HG02970 (cell line): Measurements from ENCODE around the gene LRRC34.

ENCODE experiments used
- ATAC-seq: cut with Tn5 transposase; IDR thresholded peaks from one replicate; pipeline ENCODE4 v1.9.1; 2021; ENCODE audit warnings: mild to moderate bottlenecking, moderate library complexity, moderate number of reproducible peaks; ENCODE audit not compliant: unreplicated experiment, low FRiP score

LRRC34 gene

GRCh38 chr3:169812332-169813235 lies at the start of gene LRRC34, which contains the start of gene LRRIQ4:
Gene LRRC34, minus strand, starts transcription at chr3:169812904. Its CDS starts 356 bp downstream, at chr3:169812548.
Gene LRRIQ4, plus strand, starts transcription at chr3:169812870. Its CDS starts 9,052 bp downstream, at chr3:169821922.
- no peak for ATAC-seq

DNA sequence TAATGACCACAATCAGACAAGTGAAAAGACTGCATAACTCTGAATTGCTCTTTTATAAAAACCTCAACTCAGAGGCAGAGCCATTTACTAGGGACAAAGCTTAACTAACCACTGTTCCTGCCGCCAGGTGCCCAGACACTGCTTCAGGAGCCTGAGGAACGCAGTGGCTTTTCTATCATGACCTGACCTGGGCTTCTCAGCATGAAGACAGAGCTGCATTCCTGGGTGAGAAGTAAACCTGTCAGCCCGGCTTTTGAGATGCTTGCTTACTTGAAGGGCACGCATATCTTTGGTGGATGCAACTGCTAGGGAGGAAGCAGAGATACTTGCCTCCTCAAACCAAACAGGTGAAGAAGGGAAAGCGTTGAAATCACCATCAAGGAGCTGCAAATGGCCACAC lies 49.2 kb upstream of the LRRC34 start:
- ATAC-seq = no peak

- no peak for ATAC-seq
Observed at GRCh38 chr3:169857811-169858210, 45.1 kb upstream of the LRRC34 start.

DNA sequence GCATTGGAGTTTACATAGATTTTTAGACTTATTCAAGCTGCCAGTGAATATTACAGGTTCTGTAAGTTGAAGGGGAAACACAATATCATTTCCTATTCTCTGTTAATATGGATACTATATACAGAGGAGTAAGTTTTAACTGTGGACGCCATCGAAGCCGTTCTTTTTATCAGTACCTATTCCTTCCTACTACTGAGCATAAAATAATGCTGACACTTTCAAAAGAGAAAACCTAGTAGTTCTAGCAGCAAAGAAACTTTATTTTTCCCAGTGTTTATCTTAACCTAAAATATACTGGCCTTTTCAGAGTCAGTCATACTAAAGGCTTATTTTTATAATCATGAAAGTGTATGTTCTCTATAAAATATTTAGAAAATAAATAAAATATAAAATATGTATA lies 42.8 kb upstream of the LRRC34 start:
- ATAC-seq = no peak

GRCh38 chr3:169850618-169851017 lies 37.9 kb upstream of the LRRC34 start:
- ATAC-seq = no peak

DNA sequence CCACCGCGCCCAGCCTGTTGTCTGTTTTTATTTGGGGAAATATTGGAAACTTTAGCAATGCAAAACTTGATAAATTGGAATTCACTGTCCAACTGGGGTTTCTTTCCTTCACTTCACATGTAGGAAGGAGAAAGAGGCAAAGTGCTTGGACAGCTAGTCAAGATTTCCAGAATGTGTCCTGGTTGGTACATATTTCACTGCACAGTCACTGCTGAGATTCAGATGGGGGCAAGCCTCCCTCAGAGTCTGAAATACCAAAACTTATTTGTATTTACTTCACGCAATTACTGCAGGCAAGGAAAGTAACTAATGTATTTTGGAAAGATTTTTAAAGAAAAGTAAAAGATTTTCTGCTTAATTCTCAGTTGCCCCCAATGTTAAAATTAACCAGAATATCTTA lies 36.0 kb upstream of the LRRC34 start:
- no peak for ATAC-seq

DNA sequence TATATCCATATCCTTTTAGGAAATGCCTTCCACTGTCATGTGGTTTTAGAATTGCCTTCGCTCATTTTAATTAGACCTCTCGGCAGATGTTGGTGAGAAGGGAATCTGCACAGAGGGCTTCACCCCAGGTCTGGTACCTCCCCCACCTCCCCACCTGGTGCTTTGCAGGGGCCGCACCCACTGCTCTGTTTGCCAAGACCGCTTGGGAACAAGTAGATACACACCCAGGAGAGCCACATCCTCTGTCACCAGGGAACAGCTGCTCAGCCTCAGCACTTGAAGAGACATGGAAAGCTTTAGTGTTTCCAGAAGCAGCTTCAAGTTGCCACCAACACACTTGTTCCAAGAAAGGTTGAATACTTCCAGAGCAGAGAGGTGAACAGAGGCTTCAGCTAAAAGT lies 35.2 kb upstream of the LRRC34 start:
- ATAC-seq = no peak

DNA sequence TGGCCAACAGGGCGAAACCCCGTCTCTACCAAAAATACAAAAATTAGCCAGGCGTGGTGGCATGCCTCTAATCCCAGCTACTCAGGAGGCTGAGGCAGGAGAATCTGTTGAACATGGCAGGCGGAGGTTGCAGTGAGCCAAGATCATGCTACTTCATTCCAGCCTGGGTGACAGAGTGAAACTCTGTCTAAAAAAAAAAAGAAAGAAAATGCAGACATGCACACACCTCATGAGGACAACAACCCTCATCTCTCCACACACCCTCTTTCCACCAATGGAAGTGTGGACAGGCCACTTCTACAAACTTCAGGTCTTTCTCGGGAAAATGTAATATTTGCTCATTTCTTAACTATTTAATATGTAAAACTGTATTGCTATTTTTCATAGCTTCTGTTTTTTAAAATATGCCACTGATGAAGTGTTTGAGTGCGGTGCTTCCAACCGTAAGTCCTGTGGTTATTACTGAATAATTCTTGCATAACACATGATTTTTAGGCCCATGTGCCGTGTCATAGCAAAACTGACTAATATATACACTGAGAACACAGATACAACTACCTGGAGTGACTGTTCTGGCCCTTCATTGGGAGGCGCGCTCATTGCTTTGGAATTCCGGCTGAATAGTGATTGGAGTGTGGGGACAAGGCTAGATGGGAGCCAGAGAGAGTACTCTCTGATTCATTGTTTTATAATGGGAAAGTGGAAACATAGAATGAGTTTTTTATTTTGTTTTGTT lies 33.9 kb upstream of the LRRC34 start:
- ATAC-seq = no peak

GRCh38 chr3:169842960-169843359 lies 30.3 kb upstream of the LRRC34 start:
- no peak for ATAC-seq

DNA sequence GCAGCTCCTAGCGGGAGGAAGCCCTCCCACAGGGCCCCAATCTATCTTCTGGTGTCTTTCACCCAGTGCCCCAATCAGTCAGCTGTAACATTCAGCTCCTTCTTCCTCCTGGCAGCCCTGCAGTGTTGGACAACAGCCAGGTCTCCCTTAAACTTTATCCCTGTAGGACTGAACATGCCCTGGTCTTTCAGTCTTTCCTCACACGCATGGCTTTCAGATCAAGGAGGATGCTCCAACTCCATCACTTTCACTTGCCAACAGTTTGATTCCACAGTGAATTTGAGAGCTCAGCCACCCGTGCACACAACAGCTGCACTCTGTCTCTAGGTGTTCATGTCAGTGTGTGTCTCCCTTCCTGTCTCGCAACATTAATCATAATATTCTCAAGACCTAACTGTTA lies 28.5 kb upstream of the LRRC34 start:
- ATAC-seq = no peak

DNA sequence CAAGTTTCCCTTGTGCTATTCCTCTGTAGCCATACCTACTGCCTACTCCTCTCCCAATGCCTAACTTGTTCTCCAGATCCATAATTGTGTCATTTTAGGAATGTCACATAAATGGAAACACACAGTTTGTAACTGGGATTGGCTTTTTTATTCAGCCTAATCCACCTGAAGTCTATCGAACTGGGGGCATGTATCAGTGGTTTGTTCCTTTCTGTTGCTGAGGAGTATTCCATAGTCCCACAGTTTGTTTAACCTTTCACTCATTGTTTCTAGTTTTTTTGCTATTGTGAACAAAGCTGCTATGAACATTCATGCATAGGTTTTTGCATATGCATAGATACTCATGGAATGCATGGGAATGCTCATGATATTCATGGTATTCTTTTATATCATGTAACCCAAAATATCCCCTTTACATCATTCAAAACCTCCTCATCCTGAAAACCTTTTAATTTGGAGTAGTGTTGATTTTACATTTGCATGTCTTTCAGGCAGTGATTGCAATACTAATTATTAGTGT lies 25.9 kb upstream of the LRRC34 start:
- no peak for ATAC-seq

- ATAC-seq = no peak
Observed at GRCh38 chr3:169836942-169837275, 24.2 kb upstream of the LRRC34 start.

DNA sequence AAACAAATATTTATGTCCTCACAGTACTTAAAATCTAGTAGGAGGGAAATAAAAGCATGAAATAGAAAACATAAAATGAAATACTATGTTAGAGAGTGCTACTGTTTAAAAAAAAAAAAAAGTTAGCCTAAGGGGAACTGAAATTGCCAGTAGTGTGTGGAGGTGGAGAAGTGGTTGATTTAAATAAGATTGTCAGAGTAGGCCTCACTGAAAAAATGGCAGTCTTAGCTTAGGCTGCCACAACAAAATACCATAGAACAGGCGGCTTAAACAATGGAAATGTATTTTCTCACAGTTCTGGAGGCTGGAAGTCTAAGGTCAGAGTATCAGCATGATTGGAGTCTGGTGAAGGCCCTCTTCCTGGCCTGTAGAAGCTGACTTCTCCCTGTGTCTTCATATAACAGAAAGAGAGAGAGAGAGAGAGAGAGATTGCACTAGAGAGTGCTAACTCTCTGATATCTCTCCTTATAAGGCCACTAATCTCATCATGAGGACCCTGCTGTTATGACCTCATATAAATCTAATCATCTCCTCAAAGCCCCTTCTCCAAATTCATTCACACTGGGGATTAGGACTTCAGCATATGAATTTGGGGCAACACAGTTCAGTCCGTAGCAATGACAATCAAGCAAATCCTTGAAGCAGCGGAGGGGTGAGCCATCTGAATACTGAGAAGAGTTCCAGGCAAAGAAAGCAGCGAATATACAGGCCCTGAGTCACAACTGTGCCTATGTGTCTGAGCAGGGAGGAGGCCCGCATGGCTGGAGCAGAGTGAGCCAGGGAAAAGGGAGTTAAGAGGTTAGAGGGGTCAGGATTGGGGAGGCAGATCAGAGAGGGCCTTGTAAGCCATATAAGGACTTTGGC lies 23.6 kb upstream of the LRRC34 start:
- ATAC-seq = no peak

- no peak for ATAC-seq
Observed at GRCh38 chr3:169835533-169835932, 22.8 kb upstream of the LRRC34 start.

DNA sequence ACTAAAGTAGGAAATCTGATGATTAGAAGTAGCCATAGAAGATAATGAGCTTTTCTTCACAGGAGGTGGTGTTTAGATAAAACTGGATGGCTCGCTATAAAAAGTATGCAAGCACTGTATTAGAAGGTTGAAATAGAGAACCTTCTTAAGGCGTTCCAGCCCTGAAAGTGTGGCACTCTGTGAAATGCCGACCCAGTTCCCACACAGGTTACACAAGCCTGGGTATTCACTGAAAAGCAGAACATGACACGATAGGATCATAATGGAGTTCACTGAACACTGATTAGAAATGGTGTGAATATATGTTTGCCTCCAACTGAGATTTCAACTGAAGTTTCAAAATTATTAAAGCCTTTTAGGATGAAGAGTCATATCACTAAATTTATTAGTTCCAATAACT lies 15.0 kb upstream of the LRRC34 start:
- ATAC-seq = no peak

GRCh38 chr3:169825316-169825715 lies 12.6 kb upstream of the LRRC34 start:
- ATAC-seq = no peak

- no peak for ATAC-seq
Observed at GRCh38 chr3:169822983-169823382, 10.3 kb upstream of the LRRC34 start.

- ATAC-seq = no peak
Observed at GRCh38 chr3:169822540-169822939, 9.8 kb upstream of the LRRC34 start.

GRCh38 chr3:169822091-169822490 lies 9.4 kb upstream of the LRRC34 start:
- ATAC-seq = no peak

DNA sequence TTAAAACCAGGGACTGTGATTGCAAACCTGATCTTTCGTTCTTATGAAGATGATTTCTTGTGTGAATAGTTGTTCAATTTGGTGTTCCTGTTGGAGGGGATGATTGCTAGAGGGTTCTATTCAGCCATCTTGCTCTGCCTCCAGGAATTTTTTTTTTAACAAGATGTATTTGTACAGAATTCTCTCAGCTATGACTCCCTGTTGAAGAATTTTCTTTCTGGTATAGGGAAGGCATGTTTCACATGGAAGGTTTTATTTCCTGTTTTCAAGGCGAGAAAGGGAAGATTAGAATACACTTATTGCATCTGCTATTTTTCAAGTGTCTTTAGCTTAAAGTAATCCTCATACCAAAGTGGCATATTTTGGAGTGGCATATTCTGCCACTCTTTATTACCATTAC lies 5.6 kb upstream of the LRRC34 start:
- ATAC-seq = no peak
